Left ventricle myocardium inferior (tissue), 1 donor: ENCODE data around the gene ANKRD10. TPM values are rescaled to one million over a fixed set of nuclear protein-coding genes. Genes with fewer than 3 reads are reported as not detected.

ENCODE experiments used
- DNase-seq: peaks from one replicate; pipeline ENCODE4 v3.0.0-alpha.2; 2020
- H3K27ac ChIP-seq: fragments of 200-600 bp; replicated peaks from 2 replicates; pipeline ENCODE4 v1.8.0; 2021
- H3K27me3 ChIP-seq: fragments of 200-600 bp; 2 replicates; pipeline ENCODE4 v1.8.0; 2021; ENCODE audit warnings: low read depth
- H3K36me3 ChIP-seq: fragments of 200-600 bp; 2 replicates; pipeline ENCODE4 v1.8.0; 2021
- H3K4me1 ChIP-seq: fragments of 200-600 bp; 2 replicates; pipeline ENCODE4 v1.8.0; 2021
- H3K4me3 ChIP-seq: fragments of 200-600 bp; 2 replicates; pipeline ENCODE4 v1.8.0; 2021; ENCODE audit warnings: mild to moderate bottlenecking, moderate library complexity
- H3K9me3 ChIP-seq: fragments of 200-600 bp; replicated peaks from 2 replicates; pipeline ENCODE4 v1.8.0; 2021
- intact Hi-C: fragments of 100-400 bp; cut with micrococcal nuclease; formaldehyde crosslinking; loops from one replicate; pipeline ENCODE4 v1.11.0; 2022
- total RNA-seq: library from RNA; stranded (reverse); fragmentation: NEBNext Ultra II Directional; extraction: Animal tissue kit (Norgen Biotek cat#: 25700); gene quantifications from one replicate; pipeline ENCODE4 v1.2.1, GENCODE V29; 2021
- TF ChIP-seq, protein P1 (sequence below): fragments of 200-600 bp; IDR thresholded peaks from 2 replicates; pipeline ENCODE4 v1.8.0; 2021; ENCODE audit warnings: antibody characterized with exemption, mild to moderate bottlenecking, borderline replicate concordance
- donor health status: DM: no; HTN: yes; CAD: no; lungs with severe emphysema.

ANKRD10 gene
- total RNA-seq, 1 donor from 2014 or later: 45.9 TPM

DNA sequence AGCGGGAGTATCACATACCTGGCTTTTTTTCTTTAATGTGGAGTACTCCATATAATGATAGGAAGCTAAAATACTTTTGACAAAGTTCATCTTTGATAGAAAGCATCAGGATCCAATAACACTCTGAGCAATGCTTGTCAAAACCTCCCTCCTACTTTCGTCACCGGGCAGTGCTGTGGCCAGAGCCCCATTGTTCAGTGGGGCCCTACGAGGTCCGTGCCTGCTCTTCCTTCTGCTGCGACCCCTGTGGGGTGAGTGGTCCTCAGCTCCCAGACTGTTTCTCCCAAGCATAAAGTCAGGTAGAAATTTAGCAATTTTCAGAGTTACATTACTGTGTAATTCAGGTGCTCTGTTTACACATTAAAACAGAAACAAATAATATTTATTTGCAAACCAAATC lies 51.2 kb downstream of the ANKRD10 start:
- Histone ChIP-seq H3K36me3 (no peaks in the 10 kb centered on the region), H3K9me3 (no peaks in the 10 kb centered on the region), H3K4me3 (no peak overlapping the region), H3K27ac (no peak overlapping the region), H3K27me3 (no peaks in the 10 kb centered on the region), H3K4me1 (peaks cover under 1% of the 10 kb centered on the region)
- TF ChIP-seq, protein P1, sequence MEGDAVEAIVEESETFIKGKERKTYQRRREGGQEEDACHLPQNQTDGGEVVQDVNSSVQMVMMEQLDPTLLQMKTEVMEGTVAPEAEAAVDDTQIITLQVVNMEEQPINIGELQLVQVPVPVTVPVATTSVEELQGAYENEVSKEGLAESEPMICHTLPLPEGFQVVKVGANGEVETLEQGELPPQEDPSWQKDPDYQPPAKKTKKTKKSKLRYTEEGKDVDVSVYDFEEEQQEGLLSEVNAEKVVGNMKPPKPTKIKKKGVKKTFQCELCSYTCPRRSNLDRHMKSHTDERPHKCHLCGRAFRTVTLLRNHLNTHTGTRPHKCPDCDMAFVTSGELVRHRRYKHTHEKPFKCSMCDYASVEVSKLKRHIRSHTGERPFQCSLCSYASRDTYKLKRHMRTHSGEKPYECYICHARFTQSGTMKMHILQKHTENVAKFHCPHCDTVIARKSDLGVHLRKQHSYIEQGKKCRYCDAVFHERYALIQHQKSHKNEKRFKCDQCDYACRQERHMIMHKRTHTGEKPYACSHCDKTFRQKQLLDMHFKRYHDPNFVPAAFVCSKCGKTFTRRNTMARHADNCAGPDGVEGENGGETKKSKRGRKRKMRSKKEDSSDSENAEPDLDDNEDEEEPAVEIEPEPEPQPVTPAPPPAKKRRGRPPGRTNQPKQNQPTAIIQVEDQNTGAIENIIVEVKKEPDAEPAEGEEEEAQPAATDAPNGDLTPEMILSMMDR: no peak
- DNase-seq: no peak
- intact Hi-C loops: no loop called here

DNA sequence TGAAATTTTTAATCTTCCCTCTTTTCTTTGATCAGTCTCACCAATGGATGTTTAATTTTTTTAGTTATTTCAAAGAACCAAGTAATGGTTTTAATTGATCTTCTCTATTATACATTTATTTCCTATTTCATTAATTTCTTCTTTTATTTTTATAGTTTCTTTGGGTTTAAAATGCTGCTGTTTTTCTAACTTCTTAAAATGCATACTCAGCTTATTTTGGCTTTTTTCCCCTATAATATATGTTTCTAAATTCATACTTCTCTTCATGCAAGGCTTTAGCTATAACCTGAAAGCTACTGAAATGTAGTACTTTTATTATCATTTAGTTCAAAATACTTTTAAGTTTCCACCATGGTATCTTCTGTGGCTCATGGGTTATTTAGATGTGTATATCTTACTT lies 53.9 kb downstream of the ANKRD10 start:
- intact Hi-C loops: no loop called here
- Histone ChIP-seq H3K27me3 (no peaks in the 10 kb centered on the region), H3K4me3 (no peak overlapping the region), H3K4me1 (no peaks in the 10 kb centered on the region), H3K9me3 (peaks cover 12% of the 10 kb centered on the region), H3K27ac (no peak overlapping the region), H3K36me3 (no peaks in the 10 kb centered on the region)
- DNase-seq: no peak
- TF ChIP-seq, protein P1: no peak

DNA sequence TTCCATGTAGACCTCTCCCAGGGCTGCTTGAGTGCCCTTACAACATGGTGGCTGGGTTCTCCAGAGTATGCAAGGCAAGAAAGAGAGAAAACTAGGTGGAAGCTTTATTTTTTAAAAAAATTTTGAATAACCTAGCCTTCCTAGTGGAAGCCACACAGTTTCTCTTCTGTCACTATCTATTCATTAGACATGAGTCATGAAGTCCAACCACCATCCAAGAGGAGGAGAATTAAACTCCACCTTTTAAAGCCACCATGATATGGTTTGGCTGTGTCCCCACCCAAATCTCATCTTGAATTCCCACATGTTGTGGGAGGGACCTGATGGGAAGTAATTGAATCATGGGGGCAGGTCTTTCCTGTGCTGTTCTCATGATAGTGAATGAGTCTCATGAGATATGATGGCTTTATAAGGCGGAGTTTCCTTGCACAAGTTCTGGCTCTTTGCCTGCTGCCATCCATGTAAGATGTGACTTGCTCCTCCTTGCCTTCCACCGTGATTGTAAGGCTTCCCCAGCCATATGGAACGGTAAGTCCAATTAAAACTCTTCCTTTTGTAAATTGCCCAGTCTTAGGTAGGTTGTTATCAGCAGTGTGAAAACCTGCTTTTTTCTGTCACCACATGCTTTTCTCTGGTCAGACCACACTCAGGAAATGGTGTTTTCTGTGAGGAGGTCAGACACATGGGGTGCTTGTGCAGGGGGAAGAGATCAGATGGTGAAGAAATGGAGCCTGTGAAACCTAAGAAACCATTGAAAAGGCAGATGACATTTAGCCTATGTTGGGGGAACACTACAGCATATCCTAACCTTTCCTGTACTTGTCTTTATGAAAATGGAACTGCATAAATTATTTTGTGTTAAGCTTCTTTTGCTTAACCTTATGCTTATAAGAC lies 57.7 kb downstream of the ANKRD10 start:
- no peak for DNase-seq
- no peak overlapping the region for H3K27ac ChIP-seq
- intact Hi-C loops: no loop called here
- H3K36me3 ChIP-seq: no peaks in the 10 kb centered on the region
- TF ChIP-seq, protein P1: no peak
- H3K9me3 ChIP-seq: peaks cover 12% of the 10 kb centered on the region
- H3K4me3 ChIP-seq: no peak overlapping the region
- no peaks in the 10 kb centered on the region for H3K4me1 ChIP-seq
- H3K27me3 ChIP-seq: no peaks in the 10 kb centered on the region

DNA sequence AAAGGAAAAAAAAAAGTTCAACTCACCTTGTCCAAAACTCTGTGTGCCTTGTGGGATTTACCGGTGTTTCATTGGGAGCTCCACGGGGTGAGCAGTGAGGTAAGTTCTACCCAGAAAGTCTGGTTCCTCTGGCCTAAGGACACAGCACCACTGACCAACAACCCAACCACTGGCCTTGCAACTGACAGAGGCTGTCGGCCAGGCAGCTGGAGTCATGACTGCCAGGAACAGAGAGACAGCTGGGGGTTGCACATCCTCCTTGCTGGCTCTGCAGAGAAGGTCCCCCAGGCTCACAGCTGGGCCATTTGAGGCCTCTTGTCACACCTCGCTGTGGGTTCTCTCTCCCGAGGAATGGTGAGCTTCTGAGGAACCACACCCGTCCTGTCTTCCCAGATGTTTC lies 59.5 kb downstream of the ANKRD10 start:
- TF ChIP-seq, protein P1: no peak
- no peaks in the 10 kb centered on the region for H3K4me1 ChIP-seq
- peaks cover 8% of the 10 kb centered on the region for H3K27me3 ChIP-seq
- intact Hi-C loops: no loop called here
- peaks cover 12% of the 10 kb centered on the region for H3K9me3 ChIP-seq
- no peak for DNase-seq
- H3K27ac ChIP-seq: no peak overlapping the region
- H3K36me3 ChIP-seq: no peaks in the 10 kb centered on the region
- no peak overlapping the region for H3K4me3 ChIP-seq

DNA sequence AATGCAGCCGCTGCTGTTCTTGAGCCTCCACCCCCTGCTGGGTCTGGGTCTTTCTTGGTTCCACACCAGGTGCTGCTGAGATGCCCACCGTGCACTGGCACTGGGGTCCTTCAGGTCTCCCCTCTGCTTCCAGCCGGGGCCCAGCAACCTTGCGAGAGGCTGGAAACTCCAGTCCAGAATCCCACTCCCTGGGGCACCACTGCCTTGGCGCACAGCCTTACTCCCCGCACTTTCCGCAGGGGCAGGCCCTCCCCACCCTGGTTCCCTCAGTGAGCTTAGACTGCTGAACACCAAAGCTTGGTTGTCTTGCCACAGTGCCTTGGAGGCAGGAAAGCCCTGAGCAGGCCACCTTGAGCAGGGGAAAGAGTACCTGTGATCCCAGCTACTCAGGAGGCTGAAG lies 60.0 kb downstream of the ANKRD10 start:
- no peak for DNase-seq
- H3K9me3 ChIP-seq: peaks cover 12% of the 10 kb centered on the region
- H3K36me3 ChIP-seq: no peaks in the 10 kb centered on the region
- H3K4me3 ChIP-seq: no peak overlapping the region
- peaks cover 13% of the 10 kb centered on the region for H3K27me3 ChIP-seq
- H3K4me1 ChIP-seq: no peaks in the 10 kb centered on the region
- TF ChIP-seq, protein P1: no peak
- H3K27ac ChIP-seq: no peak overlapping the region
- intact Hi-C loops: no loop called here
